ENCODE measurements around the gene CHST11.
"Not testable (repeated sequence)": the region's sequence is repeated elsewhere in the genome, so short reads cannot be mapped to it uniquely, and the experiment has no call there.

The CHST11 gene

DNA sequence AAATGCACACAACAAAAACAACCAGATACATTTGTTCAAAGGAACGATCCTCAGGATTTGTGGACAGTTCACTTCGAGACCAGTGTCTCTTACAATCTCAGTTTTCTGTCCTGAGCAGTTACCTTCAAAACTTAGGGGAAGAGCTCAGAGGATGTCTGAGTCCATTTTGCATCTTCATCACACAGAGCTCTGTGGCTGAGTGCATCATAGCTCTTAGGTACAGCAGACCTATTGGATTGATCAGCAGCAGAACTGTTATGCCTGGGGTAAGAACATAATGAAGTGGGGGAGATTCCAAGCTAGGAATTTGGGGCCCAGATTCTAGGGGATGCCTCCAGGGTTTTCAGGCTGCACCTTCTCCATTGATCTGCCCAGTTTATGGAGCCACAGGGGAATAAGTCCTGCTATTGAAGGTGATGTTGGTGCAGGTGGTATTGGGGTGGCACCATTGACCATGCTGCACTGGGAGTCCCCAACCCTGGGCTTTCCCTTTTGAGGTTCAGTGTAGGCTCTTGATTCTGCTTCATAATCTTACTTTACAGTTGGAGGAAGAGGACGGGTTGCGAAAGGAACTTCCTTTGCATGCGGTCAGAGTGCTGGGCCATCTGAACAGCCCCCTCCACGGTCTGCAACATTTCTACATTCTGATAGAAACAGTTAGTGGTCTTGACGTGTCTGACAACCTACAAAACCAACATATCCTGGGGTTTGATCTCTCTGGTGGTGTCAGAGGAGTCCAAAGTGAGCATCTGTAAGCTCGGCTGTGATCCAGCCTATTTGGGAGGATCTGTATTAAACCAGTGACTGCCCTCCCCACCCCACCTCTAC lies 112.8 kb downstream of the CHST11 start:
- DNase-seq, result no peak

- no peak for DNase-seq
Measured at GRCh38 chr12:104570174-104570907, 113.6 kb downstream of the CHST11 start.

- DNase-seq, result no peak
Measured at GRCh38 chr12:104571328-104571727, 114.6 kb downstream of the CHST11 start.

- DNase-seq, result not testable (repeated sequence)
Measured at GRCh38 chr12:104574353-104574752, 117.6 kb downstream of the CHST11 start.

DNA sequence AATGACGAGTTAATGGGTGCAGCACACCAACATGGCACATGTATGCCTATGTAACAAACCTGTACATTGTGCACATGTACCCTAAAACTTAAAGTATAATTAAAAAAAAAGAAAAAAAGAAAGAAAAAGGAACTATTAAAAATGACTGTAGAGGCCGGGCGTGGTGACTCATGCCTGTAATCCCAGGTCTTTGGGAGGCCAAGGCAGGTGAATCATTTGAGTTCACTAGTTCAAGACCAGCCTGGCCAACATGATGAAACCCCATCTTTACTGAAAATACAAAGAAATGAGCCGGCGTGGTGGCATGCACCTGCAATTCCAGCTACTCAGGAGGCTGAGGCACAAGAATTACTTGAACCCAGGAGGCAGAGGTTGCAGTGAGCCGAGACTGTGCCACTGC lies 118.0 kb downstream of the CHST11 start:
- not testable (repeated sequence) for DNase-seq

DNA sequence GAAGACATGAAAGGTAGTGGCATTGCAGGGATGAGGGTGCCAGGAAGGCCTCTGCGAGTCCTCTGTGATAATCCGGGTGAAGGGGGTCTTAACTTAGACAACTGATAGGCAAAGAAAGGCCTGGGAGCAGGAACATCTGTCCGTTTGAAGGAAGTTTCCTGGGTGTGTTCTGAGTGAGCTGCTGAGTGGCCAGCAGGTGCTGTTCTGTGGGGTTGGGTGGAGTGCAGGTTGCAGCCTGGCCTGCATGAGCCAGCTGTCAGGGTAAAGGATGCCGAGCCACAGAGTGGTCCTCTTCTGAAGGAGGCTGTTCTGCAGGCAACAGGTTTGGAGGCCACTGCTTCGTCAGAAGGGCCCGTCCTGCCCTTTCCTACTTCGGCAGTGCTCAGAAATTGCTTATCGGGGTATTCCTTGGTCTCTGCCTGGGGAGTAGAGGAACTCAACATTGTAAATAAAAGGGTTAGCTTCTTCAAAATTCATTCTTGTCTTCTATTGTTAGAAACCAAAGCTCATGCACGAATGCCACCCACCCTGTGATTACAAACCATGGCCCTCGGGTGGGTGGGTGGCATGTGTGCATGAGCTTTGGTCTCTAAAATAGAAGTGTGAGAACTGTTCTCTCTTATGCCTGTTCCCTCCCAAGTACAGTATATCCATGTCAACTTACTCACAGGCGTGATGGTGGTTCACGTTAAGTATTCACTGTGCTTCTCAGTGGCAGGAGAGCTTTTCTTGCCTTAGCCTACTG lies 118.9 kb downstream of the CHST11 start:
- peak; percentile 6 for DNase-seq

DNA sequence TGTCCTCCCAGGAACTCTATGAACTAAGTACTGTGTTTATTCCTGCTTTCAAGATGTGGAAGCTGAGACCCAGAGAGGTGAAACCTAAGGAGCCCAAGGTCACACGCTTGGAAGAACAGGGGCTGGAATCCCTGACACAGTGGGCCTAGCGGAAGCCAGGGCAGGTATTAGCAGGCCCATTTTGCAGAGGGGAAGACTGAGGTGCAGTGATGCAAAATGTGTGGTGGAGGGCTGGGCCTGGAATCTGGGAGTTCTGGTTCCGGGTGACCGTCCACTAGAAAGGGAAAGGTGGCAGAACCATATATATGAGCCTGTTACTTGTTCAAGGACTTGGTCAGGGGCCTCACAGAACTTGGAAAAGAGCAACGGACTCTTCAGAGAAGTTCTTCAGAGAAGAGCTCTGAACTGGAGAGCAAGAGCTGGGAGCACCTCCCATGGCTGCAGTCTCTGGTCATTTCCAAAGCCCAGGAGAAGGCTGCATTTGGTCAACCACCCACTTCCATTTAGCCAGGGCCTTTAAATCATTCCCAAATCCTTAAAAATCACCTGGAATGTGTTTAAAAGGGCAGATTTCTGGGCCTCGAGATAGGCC lies 119.5 kb downstream of the CHST11 start:
- no peak for DNase-seq

DNA sequence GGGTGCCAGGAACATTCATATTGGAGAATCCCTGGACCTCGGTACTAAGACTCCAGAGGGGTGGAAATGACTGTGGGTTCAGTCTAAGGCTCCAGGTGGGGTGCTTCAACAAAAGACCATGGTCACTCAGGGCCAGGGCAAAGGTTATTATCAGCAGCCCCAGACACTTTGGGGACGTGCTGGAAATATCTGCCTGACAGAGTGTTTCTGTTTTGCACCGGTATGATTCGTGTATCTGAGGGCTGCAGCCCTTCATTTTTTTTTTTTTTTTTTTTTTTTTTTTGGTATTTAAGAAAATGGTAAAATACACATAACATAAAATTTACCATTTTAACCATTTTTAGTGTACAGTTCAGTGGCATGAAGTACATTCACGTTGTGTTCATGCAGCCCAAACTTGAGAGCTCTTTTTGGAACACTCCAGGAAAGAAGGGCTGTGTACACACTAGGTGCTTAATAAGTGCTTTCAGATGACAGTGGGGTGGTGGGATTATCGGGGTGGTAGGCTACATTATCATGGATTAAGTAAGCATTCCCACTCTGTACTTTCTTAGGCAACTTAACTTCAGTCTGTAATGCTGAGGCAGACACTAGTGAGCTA lies 120.3 kb downstream of the CHST11 start:
- DNase-seq, result no peak

DNA sequence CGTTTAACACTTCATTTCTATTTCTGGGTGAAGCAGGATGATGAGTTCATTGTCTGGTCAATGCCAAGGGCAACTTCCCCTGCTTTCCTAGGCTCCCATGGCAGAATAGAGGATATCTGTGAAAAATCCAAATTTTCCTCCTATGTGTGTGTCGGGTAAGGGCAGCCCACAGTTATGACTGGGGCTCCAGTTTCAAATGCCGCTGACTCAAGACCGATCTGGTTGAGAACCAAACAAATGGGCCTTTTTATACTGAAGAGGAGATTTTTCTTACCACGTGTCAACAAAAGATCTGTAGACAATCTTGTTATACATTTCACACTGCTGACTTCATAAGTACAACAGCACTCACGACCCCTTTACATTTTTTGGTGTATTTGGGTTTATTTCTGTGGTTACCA lies 120.8 kb downstream of the CHST11 start:
- DNase-seq, result no peak

GRCh38 chr12:104578453-104578852 lies 121.7 kb downstream of the CHST11 start:
- DNase-seq, result no peak

- no peak for DNase-seq
Measured at GRCh38 chr12:104579718-104580495, 123.2 kb downstream of the CHST11 start.

DNA sequence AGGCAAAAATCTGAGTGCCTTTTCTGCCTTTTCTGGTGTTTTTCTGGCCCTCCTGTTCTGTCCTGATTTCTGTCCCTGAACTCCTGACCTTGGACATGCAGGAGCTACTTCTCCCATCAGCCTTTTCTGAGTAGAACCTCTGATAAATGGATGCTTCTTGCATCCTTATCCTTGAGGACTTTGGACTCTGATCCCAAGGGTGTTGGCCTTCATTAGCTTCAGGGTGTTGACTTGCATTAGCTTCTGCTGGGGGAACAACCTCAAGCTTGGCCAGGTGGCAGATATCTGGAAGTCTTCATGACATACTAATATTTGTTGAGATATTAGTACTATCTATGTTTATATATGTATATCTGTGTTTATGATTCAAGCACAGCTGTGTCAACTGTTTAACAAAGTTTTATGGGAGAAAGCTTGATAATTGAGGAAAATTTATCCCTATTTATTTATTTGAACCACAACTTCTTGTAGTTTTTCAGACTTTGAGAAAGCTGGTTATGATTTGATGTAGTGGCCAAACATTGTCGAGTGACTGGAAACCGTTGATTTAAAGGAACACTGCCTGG lies 124.3 kb downstream of the CHST11 start:
- no peak for DNase-seq

DNA sequence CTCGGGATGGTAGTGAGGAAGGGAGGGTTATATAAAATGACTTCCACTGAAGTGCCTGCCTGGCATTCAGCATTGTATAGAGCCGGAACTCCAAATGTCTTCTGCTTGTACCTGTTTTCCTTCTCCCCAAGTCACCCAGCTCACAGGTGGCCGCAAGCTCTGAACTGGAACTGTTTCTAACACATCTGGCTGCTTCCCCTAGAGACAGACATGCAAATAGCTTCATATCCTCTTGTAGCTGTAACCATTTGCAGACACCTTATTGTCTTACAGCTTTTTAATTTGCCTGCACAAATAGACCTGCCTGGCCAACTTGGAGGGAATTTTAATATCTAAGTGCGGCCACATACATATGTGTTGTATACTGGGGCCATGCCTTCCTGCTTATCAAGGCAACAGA lies 126.0 kb downstream of the CHST11 start:
- DNase-seq, result no peak

- DNase-seq, result no peak
Measured at GRCh38 chr12:104583301-104583700, 126.6 kb downstream of the CHST11 start.

- no peak for DNase-seq
Measured at GRCh38 chr12:104585448-104586055, 128.8 kb downstream of the CHST11 start.

GRCh38 chr12:104586351-104586919 lies 129.7 kb downstream of the CHST11 start:
- no peak for DNase-seq

- DNase-seq, result no peak
Measured at GRCh38 chr12:104588047-104588920, 131.5 kb downstream of the CHST11 start.

GRCh38 chr12:104588921-104589590 lies 132.3 kb downstream of the CHST11 start:
- no peak for DNase-seq

GRCh38 chr12:104590022-104590421 lies 133.3 kb downstream of the CHST11 start:
- DNase-seq, result no peak
